K562 (cell line): ENCODE measurements around the gene GMDS. TPM values are rescaled to one million over a fixed set of nuclear protein-coding genes. Genes with fewer than 3 reads are reported as not detected.

Source experiments
- ATAC-seq: fragments of 200-7000 bp; cut with Tn5 transposase; 3 replicates; pipeline ENCODE4 v1.9.1; 2020; ENCODE audit warnings: moderate library complexity
- BruUV-seq: library from RNA; stranded (reverse); fragments of 400-500 nt; replicated peaks from 2 replicates; lab custom pipeline; 2021; lab: Mats Ljungman, UMichigan
- CTCF ChIA-PET: fragments of 300-600 bp; formaldehyde crosslinking; extraction: SDS; loops from one replicate; lab custom pipeline; 2021; ENCODE audit warnings: low intra/inter-chr PET ratio; lab: Yijun Ruan, JAX
- POLR2A ChIA-PET: fragments of 300-600, 350-650 bp; sonication (Branson Sonifier 250); formaldehyde crosslinking; extraction: SDS; loops from one replicate; lab custom pipeline; 2021; ENCODE audit warnings: antibody characterized with exemption, inconsistent platforms; lab: Yijun Ruan, JAX
- DNase-seq, 4 experiments: peaks; one replicate each; pipeline versions ENCODE4 v3.0.0 to v3.0.0-alpha.2; 2011 to 2018; ENCODE audit warnings: low spot score in 3 of 4, mixed read lengths in 3 of 4; ENCODE audit errors: extremely low read depth in 1 of 4
- FAIRE-seq: peaks from 2 replicates; lab custom pipeline; 2011; peaks lifted over from hg19 to GRCh38; lab: Jason Lieb, UNC
- H2AFZ ChIP-seq: 2 replicates; pipeline ENCODE4 v1.6.0; 2011; ENCODE audit warnings: low read depth, low read length, control low read depth, inconsistent platforms
- H3K27ac ChIP-seq: fragments of 200-600 bp; 3 replicates; pipeline ENCODE4 v1.8.0; 2011; ENCODE audit warnings: low read depth, mild to moderate bottlenecking, control low read depth, inconsistent platforms, low read length, moderate library complexity, mixed read lengths; ENCODE audit errors: extremely low read depth
- H3K27me3 ChIP-seq, 2 experiments: fragments of 300-600 bp in 1 of 2; 2 replicates in 1 of 2; 3 replicates in 1 of 2; pipeline versions ENCODE4 v1.6.0 to v1.8.0; 2011; ENCODE audit warnings: inconsistent platforms in 2 of 2, low read length in 2 of 2, mild to moderate bottlenecking in 1 of 2, mixed read lengths in 1 of 2, moderate library complexity in 1 of 2; ENCODE audit not compliant: control insufficient read depth in 2 of 2, insufficient read depth in 2 of 2
- H3K36me3 ChIP-seq: fragments of 300-600 bp; 3 replicates; pipeline ENCODE4 v1.8.0; 2011; ENCODE audit warnings: mild to moderate bottlenecking, low read length, inconsistent platforms; ENCODE audit not compliant: control insufficient read depth, insufficient read depth
- H3K4me1 ChIP-seq, 2 experiments: fragments of 200-600 bp in 1 of 2; replicated peaks in 1 of 2; 2 replicates in 1 of 2; 3 replicates in 1 of 2; pipeline versions ENCODE4 v1.5.1 to v1.8.0; 2011; ENCODE audit warnings: inconsistent platforms in 2 of 2, low read length in 2 of 2, mild to moderate bottlenecking in 1 of 2, mixed read lengths in 1 of 2, moderate library complexity in 1 of 2; ENCODE audit not compliant: control insufficient read depth in 2 of 2, insufficient read depth in 2 of 2
- H3K4me2 ChIP-seq: 2 replicates; pipeline ENCODE4 v1.6.1; 2011; ENCODE audit warnings: low read length, control low read depth, inconsistent platforms, mixed read lengths; ENCODE audit not compliant: insufficient read depth
- H3K4me3 ChIP-seq: fragments of 200-600 bp; sonication (generic), shearing (Covaris generic); 2 replicates; pipeline ENCODE4 v1.5.1; 2016; ENCODE audit warnings: control low read depth, inconsistent platforms
- H3K79me2 ChIP-seq: fragments of 200-600 bp; 3 replicates; pipeline ENCODE4 v1.8.0; 2011; ENCODE audit warnings: low read length, inconsistent platforms; ENCODE audit not compliant: control insufficient read depth, insufficient read depth
- H3K9ac ChIP-seq, 2 experiments: 2 replicates each; pipeline versions ENCODE4 v1.6.0 to v1.6.1; 2011; ENCODE audit warnings: low read depth in 2 of 2, low read length in 2 of 2, control low read depth in 1 of 2, inconsistent platforms in 1 of 2, mild to moderate bottlenecking in 1 of 2, mixed read lengths in 1 of 2; ENCODE audit not compliant: insufficient read depth in 1 of 2
- H3K9me1 ChIP-seq: one replicate; pipeline ENCODE4 v1.6.0; 2011; ENCODE audit warnings: inconsistent platforms, mild to moderate bottlenecking, low read length, moderate library complexity; ENCODE audit not compliant: control insufficient read depth, insufficient read depth
- H3K9me3 ChIP-seq: replicated peaks from 2 replicates; pipeline ENCODE4 v1.5.1; 2011; ENCODE audit warnings: low read depth, low read length, inconsistent platforms; ENCODE audit not compliant: control insufficient read depth, insufficient read depth
- H4K20me1 ChIP-seq: replicated peaks from 2 replicates; pipeline ENCODE4 v1.6.1; 2011; ENCODE audit warnings: low read length, inconsistent platforms, mixed read lengths; ENCODE audit not compliant: control insufficient read depth, insufficient read depth
- ATF1 ChIP-seq, 2 experiments: fragments of 450-650 bp in 1 of 2; IDR thresholded peaks; 2 replicates each; pipeline ENCODE4 v1.6.1; 2016; ENCODE audit warnings: missing compliant biosample characterization in 1 of 2, missing genetic modification characterization in 1 of 2
- ATF7 ChIP-seq: fragments of 450-650 bp; IDR thresholded peaks from 2 replicates; pipeline ENCODE4 v1.7.1; 2014; ENCODE audit warnings: mild to moderate bottlenecking, moderate library complexity
- CREB1 ChIP-seq, 2 experiments: sonication (generic) in 1 of 2; formaldehyde crosslinking in 1 of 2; IDR thresholded peaks; 2 replicates each; pipeline versions ENCODE4 v1.6.1 to v1.8.0; 2012 to 2022; ENCODE audit warnings: inconsistent platforms in 1 of 2, mild to moderate bottlenecking in 1 of 2, missing genetic modification reagents in 1 of 2, moderate library complexity in 1 of 2
- CXXC5 ChIP-seq: fragments of 250-450 bp; sonication (Bioruptor Pico); IDR thresholded peaks from 2 replicates; pipeline ENCODE4 v1.8.0; 2022; ENCODE audit warnings: inconsistent platforms, mild to moderate bottlenecking, moderate library complexity
- DMBX1 ChIP-seq: fragments of 250-450 bp; sonication (Bioruptor Pico); IDR thresholded peaks from 2 replicates; pipeline ENCODE4 v1.8.0; 2022; ENCODE audit warnings: inconsistent platforms, mild to moderate bottlenecking, moderate library complexity, borderline replicate concordance
- GATAD2B ChIP-seq: fragments of 450-650 bp; IDR thresholded peaks from 2 replicates; pipeline ENCODE4 v1.6.1; 2017; ENCODE audit warnings: mild to moderate bottlenecking, borderline replicate concordance
- MAFK ChIP-seq: IDR thresholded peaks from 2 replicates; pipeline ENCODE4 v1.6.1; 2011; ENCODE audit warnings: low read length, improper control_type of control experiment
- MEIS2 ChIP-seq: fragments of 450-650 bp; IDR thresholded peaks from 2 replicates; pipeline ENCODE4 v1.6.1; 2014; ENCODE audit warnings: mild to moderate bottlenecking; ENCODE audit not compliant: partially characterized antibody
- MTA1 ChIP-seq: fragments of 450-650 bp; IDR thresholded peaks from 2 replicates; pipeline ENCODE4 v1.6.1; 2017; ENCODE audit warnings: borderline replicate concordance
- NFIX ChIP-seq: fragments of 250-450 bp; sonication (Bioruptor Pico); IDR thresholded peaks from 2 replicates; pipeline ENCODE4 v1.4.0; 2020; ENCODE audit warnings: low read depth, mild to moderate bottlenecking, moderate library complexity
- NUFIP1 ChIP-seq: fragments of 450-650 bp; IDR thresholded peaks from 2 replicates; pipeline ENCODE4 v1.6.1; 2018; ENCODE audit not compliant: partially characterized antibody
- SMARCA4 ChIP-seq: fragments of 450-650 bp; IDR thresholded peaks from 2 replicates; pipeline ENCODE4 v1.6.1; 2016
- SMARCE1 ChIP-seq: fragments of 450-650 bp; IDR thresholded peaks from 2 replicates; pipeline ENCODE4 v1.7.1; 2016; ENCODE audit warnings: mild to moderate bottlenecking
- TCF3 ChIP-seq: sonication (generic); formaldehyde crosslinking; IDR thresholded peaks from 2 replicates; pipeline ENCODE4 v1.4.0; 2020; ENCODE audit warnings: mild to moderate bottlenecking, missing genetic modification reagents
- TGIF2 ChIP-seq: sonication (generic); formaldehyde crosslinking; IDR thresholded peaks from 2 replicates; pipeline ENCODE4 v1.8.1; 2022; ENCODE audit warnings: mild to moderate bottlenecking, missing genetic modification reagents, moderate library complexity
- ZEB2 ChIP-seq: fragments of 450-650 bp; IDR thresholded peaks from 2 replicates; pipeline ENCODE4 v1.6.1; 2016
- ZFP36 ChIP-seq: fragments of 150-350 bp; IDR thresholded peaks from 2 replicates; pipeline ENCODE4 v1.6.1; 2018; ENCODE audit warnings: low read length, low read depth; ENCODE audit not compliant: partially characterized antibody
- ZNF263 ChIP-seq: sonication (generic); formaldehyde crosslinking; IDR thresholded peaks from 2 replicates; pipeline ENCODE4 v1.8.0; 2022; ENCODE audit warnings: mild to moderate bottlenecking, missing genetic modification reagents, borderline replicate concordance
- ZNF280A ChIP-seq: fragments of 450-650 bp; IDR thresholded peaks from 2 replicates; pipeline ENCODE4 v1.6.1; 2018; ENCODE audit warnings: mild to moderate bottlenecking, low read depth; ENCODE audit not compliant: partially characterized antibody
- ZNF316 ChIP-seq: fragments of 450-650 bp; IDR thresholded peaks from 2 replicates; pipeline ENCODE4 v1.6.1; 2016
- WGBS: fragments of 100-300 bp; shearing (Covaris generic); methylation state at CpG from one replicate; pipeline ENCODE4 v1.1.6; 2016; ENCODE audit warnings: low coverage, mixed read lengths; ENCODE audit not compliant: insufficient coverage; ENCODE audit errors: missing lambda C conversion rate; 5-methylcytosine and 5-hydroxymethylcytosine counted together
- in situ Hi-C: fragments of 300-500 bp; cut with MboI; formaldehyde crosslinking; loops from 4 replicates; pipeline ENCODE4 v1.15.0; 2018; ENCODE audit warnings: inconsistent platforms, mixed read lengths
- intact Hi-C: fragments of 100-400 bp; cut with micrococcal nuclease; formaldehyde crosslinking; loops from 2 replicates; pipeline ENCODE4 v1.14.2; 2022
- polyA plus RNA-seq, 8 experiments: library from polyadenylated mRNA; depleted of rRNA in 4 of 8; stranded (reverse) in 5 of 8; unstranded in 3 of 8; fragments of >200 nt; fragmentation: Nextera tagmentation in 2 of 8; fragmentation: Illumina TruSeq in 1 of 8; extraction: Ambion mirVana in 2 of 8; extraction: Trizol in 1 of 8; gene quantifications; 2 replicates each; pipeline versions ENCODE4 v1.2.1 to v1.2.3, GENCODE V29; 2011 to 2014; ENCODE audit warnings: inconsistent platforms in 1 of 8, missing spikeins in 1 of 8
- total RNA-seq, 7 experiments: library from RNA; depleted of rRNA in 6 of 7; stranded (reverse); fragments of >200 nt in 6 of 7; fragmentation: Illumina TruSeq in 2 of 7; extraction: Trizol in 2 of 7; gene quantifications; 2 replicates each; pipeline versions ENCODE4 v1.2.1 to v1.2.3, GENCODE V29; 2011 to 2021; ENCODE audit warnings: low replicate concordance in 1 of 7
- TF ChIP-seq, protein P1 (sequence below): fragments of 200-800 bp; sonication (Bioruptor generic); IDR thresholded peaks from 2 replicates; pipeline ENCODE4 v1.6.1; 2017; ENCODE audit warnings: missing genetic modification characterization, missing compliant biosample characterization

The GMDS gene
- total and polyA plus RNA-seq, 9 of the 15 experiments (the other 6 are each of a cell fraction or from before 2014, with no cell fraction given) = 0.48 to 31.8 (median 13.4) TPM

- no peak for TF ChIP-seq DMBX1 (CRISPR knock-in tag)
- no peak for TF ChIP-seq ZNF263 (CRISPR knock-in tag)
- TF ChIP-seq ZEB2 = peak; percentile 58
- TF ChIP-seq ZNF316 = no peak
- TF ChIP-seq MTA1 = no peak
Measured at GRCh38 chr6:1631251-1631650, 614.2 kb downstream of the GMDS start (continued).

DNA sequence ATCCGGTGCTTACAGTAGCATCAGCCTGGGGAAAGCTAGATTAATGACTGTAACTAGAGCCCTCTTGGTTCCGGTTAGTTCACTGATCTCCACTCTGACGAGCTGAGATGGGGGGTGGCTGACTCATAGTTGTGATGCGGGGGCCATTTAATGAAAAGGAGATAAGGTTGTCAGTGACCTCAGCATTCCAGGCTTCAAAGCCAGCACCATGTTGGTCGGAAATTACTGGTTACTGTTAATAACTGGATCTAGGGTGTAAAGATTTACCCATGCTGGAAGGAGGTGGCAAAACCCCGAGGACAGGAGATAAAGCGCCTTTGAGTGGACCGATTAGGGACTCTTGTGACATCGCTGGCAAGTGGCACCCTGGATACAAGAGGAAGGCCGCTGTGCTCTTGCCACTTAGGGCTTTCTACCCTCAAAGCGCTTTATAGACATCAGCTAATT, 614.6 kb downstream of the GMDS start:
- Histone ChIP-seq H2AFZ (no peak overlapping the region), H3K9me1 (no peaks in the 10 kb centered on the region), H3K27ac (no peak overlapping the region), H3K36me3 (no peaks in the 10 kb centered on the region), H3K4me3 (no peak overlapping the region), H3K27me3 (peaks cover 56 to 67% of the 10 kb centered on the region in 2 experiments), H3K9ac (no peak overlapping the region), H4K20me1 (no peaks in the 10 kb centered on the region; the same call in 1 of the 2 replicates), H3K4me1 (peaks cover 4 to 9% of the 10 kb centered on the region in 2 experiments; a peak in 3 of 5 replicates), H3K9me3 (no peaks in the 10 kb centered on the region), H3K4me2 (no peak overlapping the region), H3K79me2 (no peaks in the 10 kb centered on the region)
- BruUV-seq = no TSS peak
- intact Hi-C loops = no loop called here
- FAIRE-seq (peak; percentile 65), DNase-seq (peak; percentile 53 to 67 (median 60)), ATAC-seq (peak; percentile 71)
- in situ Hi-C loops = no loop called here
- CTCF ChIA-PET = no interaction called here
- POLR2A ChIA-PET = interaction anchor here (0.6 to 1.1 kb wide), 3 partner anchors 8 to 802 kb away, joined by 3 to 5 read pairs (median 4); no protein-coding TSS in a partner anchor
- WGBS = 3% methylated on average over 11 of the region's 11 CpGs
- 0 out of 2 replicates have a peak, but pooled peaks have one; percentile 59 for TF ChIP-seq SMARCA4
- no peak for TF ChIP-seq ATF1 (CRISPR knock-in tag; IDR thresholded peaks at IDR 0.05)
- peak; percentile 44 for TF ChIP-seq ATF1 (tag; IDR thresholded peaks at IDR 0.05)
- TF ChIP-seq, protein P1, sequence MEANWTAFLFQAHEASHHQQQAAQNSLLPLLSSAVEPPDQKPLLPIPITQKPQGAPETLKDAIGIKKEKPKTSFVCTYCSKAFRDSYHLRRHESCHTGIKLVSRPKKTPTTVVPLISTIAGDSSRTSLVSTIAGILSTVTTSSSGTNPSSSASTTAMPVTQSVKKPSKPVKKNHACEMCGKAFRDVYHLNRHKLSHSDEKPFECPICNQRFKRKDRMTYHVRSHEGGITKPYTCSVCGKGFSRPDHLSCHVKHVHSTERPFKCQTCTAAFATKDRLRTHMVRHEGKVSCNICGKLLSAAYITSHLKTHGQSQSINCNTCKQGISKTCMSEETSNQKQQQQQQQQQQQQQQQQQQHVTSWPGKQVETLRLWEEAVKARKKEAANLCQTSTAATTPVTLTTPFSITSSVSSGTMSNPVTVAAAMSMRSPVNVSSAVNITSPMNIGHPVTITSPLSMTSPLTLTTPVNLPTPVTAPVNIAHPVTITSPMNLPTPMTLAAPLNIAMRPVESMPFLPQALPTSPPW (CRISPR knock-in tag) = peak; percentile 53
- peak; percentile 55; the same call in 1 of the 2 replicates for TF ChIP-seq ATF7
- TF ChIP-seq CREB1 (IDR thresholded peaks at IDR 0.05) = peak; percentile 45; the same call in 1 of the 2 replicates
- TF ChIP-seq CREB1 (CRISPR knock-in tag; IDR thresholded peaks at IDR 0.05) = no peak; the same call in 1 of the 2 replicates
- TF ChIP-seq NFIX = no peak
- TF ChIP-seq SMARCE1 = peak; percentile 53; the same call in 1 of the 2 replicates
- no peak for TF ChIP-seq ZFP36
- TF ChIP-seq MAFK = peak; percentile 13; the same call in 1 of the 2 replicates
- TF ChIP-seq ZNF280A = no peak
- no peak for TF ChIP-seq TGIF2 (CRISPR knock-in tag)
- TF ChIP-seq GATAD2B = 0 out of 2 replicates have a peak, but pooled peaks have one; percentile 25
- no peak for TF ChIP-seq CXXC5
- TF ChIP-seq NUFIP1 = no peak
- peak; percentile 43 for TF ChIP-seq MEIS2
- TF ChIP-seq TCF3 (CRISPR knock-in tag) = 0 out of 2 replicates have a peak, but pooled peaks have one; percentile 5
